K562 treated with DMSO at 1 percent for 12 hours (cell line): Measurements from ENCODE around the gene SERINC5. TPM values are rescaled to one million over a fixed set of nuclear protein-coding genes. Genes with fewer than 3 reads are reported as not detected.

Source experiments
- total RNA-seq: library from RNA; unstranded; fragments of 300-600 nt; gene quantifications from 2 replicates; pipeline ENCODE4 v1.2.3, GENCODE V29; 2022; ENCODE audit not compliant: insufficient read depth

The SERINC5 gene
- total RNA-seq = 1.2 and 5.6 TPM in 2 replicates

DNA sequence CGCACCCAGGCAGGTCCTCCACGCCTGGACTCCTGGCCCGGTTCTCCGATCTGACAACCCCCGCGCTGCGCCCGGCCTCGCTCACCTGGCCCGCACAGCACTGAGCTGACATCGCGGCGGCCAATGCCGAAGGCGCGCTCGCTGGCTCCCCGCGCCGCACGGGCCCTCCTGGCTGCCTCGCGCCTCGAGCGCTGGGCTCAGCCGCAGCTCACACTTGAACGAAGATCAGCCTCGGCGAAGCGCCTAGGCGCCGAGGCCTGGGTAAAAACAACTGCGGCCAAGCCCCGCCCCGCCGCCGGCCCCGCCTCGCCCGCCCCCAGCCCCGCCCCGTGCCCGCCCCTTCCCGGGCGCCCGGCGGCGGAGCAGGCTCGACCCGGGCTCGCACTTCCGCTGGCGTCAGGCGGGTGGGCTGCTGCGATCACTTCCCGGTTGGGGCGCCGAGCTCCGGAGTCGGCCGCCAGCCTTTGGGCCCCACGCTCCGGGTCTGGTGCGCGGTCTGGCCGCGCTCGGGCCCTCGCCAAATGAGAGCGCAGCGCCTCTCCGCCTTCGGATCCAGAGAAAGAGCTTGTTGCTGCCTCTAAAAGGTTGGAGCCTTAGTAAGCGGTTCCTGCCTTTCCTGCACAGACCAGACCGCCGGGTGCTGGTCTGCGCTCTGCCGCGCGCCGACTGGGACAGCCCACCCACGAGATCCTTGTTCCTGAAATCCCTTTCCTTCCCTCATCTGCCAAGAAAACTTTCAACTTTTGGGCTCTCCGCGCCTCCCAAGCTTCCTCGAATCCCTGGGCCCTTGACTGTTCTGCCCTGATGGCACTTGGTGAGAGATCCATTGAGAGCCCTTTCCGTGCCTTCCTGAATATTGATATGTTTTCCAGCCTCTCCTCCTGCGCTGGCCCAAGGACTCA, at the start of gene SERINC5:
Gene SERINC5 (minus strand): TSS at position 238 of the 902 bp plus-strand sequence. CDS start 126 bp downstream, at position 112.

Other genes with a start within 250 kb of the SERINC5 start
- not detected in 2 replicates for gene THBS4, start 220.7 kb downstream of the SERINC5 start, total RNA-seq
- not detected in 2 replicates for gene SPZ1, start 64.0 kb upstream of the SERINC5 start, total RNA-seq
- gene ZFYVE16, start 152.0 kb upstream of the SERINC5 start, total RNA-seq = 10.0 and 18.9 TPM in 2 replicates
- gene FAM151B, start 232.1 kb upstream of the SERINC5 start, total RNA-seq = not detected in 2 replicates